ENCODE data around the gene TOMM40L. TPM values are rescaled to one million over a fixed set of nuclear protein-coding genes. Genes with fewer than 3 reads are reported as not detected.

The TOMM40L gene
- polyA plus RNA-seq, 1 donor from 2014 or later = 32.5 TPM

DNA sequence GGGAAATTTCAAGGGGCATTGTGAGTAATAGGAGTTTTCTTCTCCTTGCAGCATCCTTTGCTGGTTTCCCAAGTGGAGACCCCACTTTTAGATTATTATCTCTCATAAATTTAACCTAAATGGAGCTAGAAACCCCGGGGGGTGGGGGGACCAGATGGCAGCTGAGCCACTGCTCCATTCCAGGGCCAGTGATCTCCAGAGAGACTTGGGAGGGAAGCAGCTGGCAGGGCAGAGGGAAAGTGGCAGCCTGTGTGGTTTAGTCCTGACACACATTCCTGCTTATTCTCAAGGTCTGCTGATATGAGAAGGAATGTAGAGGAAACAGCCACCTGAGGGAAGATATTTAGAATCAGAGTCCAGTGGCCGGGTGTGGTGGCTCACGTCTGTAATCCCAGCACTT lies 49.0 kb downstream of the TOMM40L start:
- no peaks in the 10 kb centered on the region for H3K27me3 ChIP-seq (ENCODE audit: insufficient read depth, low read depth, low read length)
- TF ChIP-seq POLR2AphosphoS5 (IDR thresholded peaks at IDR 0.05) (no peak), EZH2 (IDR thresholded peaks at IDR 0.05; ENCODE audit: borderline replicate concordance, insufficient read depth, low read length, poor library complexity, severe bottlenecking) (no peak)

More for the DNA sequence above, 49.0 kb downstream of the TOMM40L start:
- H3F3A ChIP-seq (ENCODE audit: insufficient read depth, low read length, poor library complexity, severe bottlenecking) = no peaks in the 10 kb centered on the region
- H3K4me3 ChIP-seq (ENCODE audit: low read length) = no peak overlapping the region
- H3K79me2 ChIP-seq (replicated peaks; ENCODE audit: insufficient read depth, low read length) = no peaks in the 10 kb centered on the region
- H3K9ac ChIP-seq (ENCODE audit: low read length) = no peak overlapping the region
- no peaks in the 10 kb centered on the region for H3K9me3 ChIP-seq (ENCODE audit: low read length)
- no peaks in the 10 kb centered on the region for H3K36me3 ChIP-seq (ENCODE audit: insufficient read depth, low read length)
- H4K20me1 ChIP-seq (ENCODE audit: insufficient read depth) = no peaks in the 10 kb centered on the region
- no peaks in the 10 kb centered on the region for H3K9me2 ChIP-seq (ENCODE audit: insufficient read depth, low read length)
- H3K4me2 ChIP-seq (ENCODE audit: low read length) = no peak overlapping the region
- no peak overlapping the region for H2AFZ ChIP-seq (ENCODE audit: low read depth, low read length)
- H3K27ac ChIP-seq (ENCODE audit: low read length) = no peak overlapping the region

Other genes with a start within 250 kb of the TOMM40L start
- 4.3 and 7.3 TPM in 2 replicates for gene F11R, start 204.9 kb upstream of the TOMM40L start, polyA plus RNA-seq
- gene TSTD1, start 187.1 kb upstream of the TOMM40L start, polyA plus RNA-seq = 59.6 and 63.5 TPM in 2 replicates
- 366 and 457 TPM in 2 replicates for gene USF1, start 180.1 kb upstream of the TOMM40L start, polyA plus RNA-seq
- not detected in 2 replicates for gene ARHGAP30, start 156.2 kb upstream of the TOMM40L start, polyA plus RNA-seq
- not detected in 2 replicates for gene NECTIN4, start 136.5 kb upstream of the TOMM40L start, polyA plus RNA-seq
- 78.1 and 106 TPM in 2 replicates for gene KLHDC9, start 127.7 kb upstream of the TOMM40L start, polyA plus RNA-seq
- 161 and 193 TPM in 2 replicates for gene PFDN2, start 108.0 kb upstream of the TOMM40L start, polyA plus RNA-seq
- gene NIT1, start 108.0 kb upstream of the TOMM40L start, polyA plus RNA-seq = 66.1 and 83.5 TPM in 2 replicates
- gene DEDD, start 93.4 kb upstream of the TOMM40L start, polyA plus RNA-seq = 29.6 and 42.6 TPM in 2 replicates
- 87.4 and 104 TPM in 2 replicates for gene UFC1, start 72.1 kb upstream of the TOMM40L start, polyA plus RNA-seq
- 18.3 and 20.2 TPM in 2 replicates for gene USP21, start 66.6 kb upstream of the TOMM40L start, polyA plus RNA-seq
- 93.9 and 107 TPM in 2 replicates for gene PPOX, start 59.6 kb upstream of the TOMM40L start, polyA plus RNA-seq
- 39.8 and 43.7 TPM in 2 replicates for gene B4GALT3, start 48.6 kb upstream of the TOMM40L start, polyA plus RNA-seq
- 0.04 TPM in 1 of 2 replicates, not detected in the other for gene ADAMTS4, start 27.0 kb upstream of the TOMM40L start, polyA plus RNA-seq
- 166 and 197 TPM in 2 replicates for gene NDUFS2, start 23.7 kb upstream of the TOMM40L start, polyA plus RNA-seq
- 3.5 TPM in 1 of 2 replicates, not detected in the other for gene FCER1G, start 10.8 kb upstream of the TOMM40L start, polyA plus RNA-seq
- gene APOA2, start 2.4 kb upstream of the TOMM40L start, polyA plus RNA-seq = not detected in 2 replicates
- not detected in 2 replicates for gene NR1I3, start 12.1 kb downstream of the TOMM40L start, polyA plus RNA-seq
- gene PCP4L1, start 32.7 kb downstream of the TOMM40L start, polyA plus RNA-seq = 51.2 and 62.5 TPM in 2 replicates
- gene MPZ, start 83.9 kb downstream of the TOMM40L start, polyA plus RNA-seq = 0.92 TPM in 1 of 2 replicates, not detected in the other
- 24.2 and 41.6 TPM in 2 replicates for gene SDHC, start 88.3 kb downstream of the TOMM40L start, polyA plus RNA-seq
- not detected in 2 replicates for gene CFAP126, start 141.8 kb downstream of the TOMM40L start, polyA plus RNA-seq